IMR-90 (cell line): ENCODE results near the gene NUDT9. TPM values are rescaled to one million over a fixed set of nuclear protein-coding genes. Genes with fewer than 3 reads are reported as not detected.

ENCODE experiments used
- ATAC-seq: fragments of 200-7000 bp; cut with Tn5 transposase; 2 replicates; pipeline ENCODE4 v1.9.1; 2020; ENCODE audit warnings: low read depth, mild to moderate bottlenecking, moderate library complexity
- BruUV-seq: library from RNA; stranded (reverse); fragments of 400-500 nt; replicated peaks from 2 replicates; lab custom pipeline; 2021; lab: Mats Ljungman, UMichigan
- CTCF ChIA-PET: fragments of 300-600 bp; formaldehyde crosslinking; extraction: SDS; loops from one replicate; lab custom pipeline; 2021; ENCODE audit warnings: antibody characterized with exemption; lab: Yijun Ruan, JAX
- POLR2A ChIA-PET: fragments of 300-600 bp; sonication (Branson Sonifier 250); formaldehyde crosslinking; loops from one replicate; lab custom pipeline; 2022; ENCODE audit warnings: antibody characterized with exemption; ENCODE audit not compliant: unreplicated experiment; lab: Charles Lee
- DNase-seq: peaks from one replicate; pipeline ENCODE4 v3.0.0; 2013
- H2AFZ ChIP-seq: replicated peaks from 2 replicates; pipeline ENCODE3; 2013; ENCODE audit warnings: low read length, mild to moderate bottlenecking; ENCODE audit not compliant: poor library complexity
- H2AK5ac ChIP-seq: 2 replicates; pipeline ENCODE4 v1.6.1; 2013; ENCODE audit warnings: low read depth, low read length, inconsistent platforms
- H2AK9ac ChIP-seq: replicated peaks from 2 replicates; pipeline ENCODE3; 2013; ENCODE audit warnings: mild to moderate bottlenecking, low read depth, low read length, moderate library complexity; ENCODE audit not compliant: poor library complexity
- H2BK120ac ChIP-seq: 2 replicates; pipeline ENCODE4 v1.6.1; 2013; ENCODE audit warnings: low read depth, low read length, inconsistent platforms
- H2BK15ac ChIP-seq: 3 replicates; pipeline ENCODE4 v1.6.1; 2013; ENCODE audit warnings: low read depth, low read length, inconsistent platforms
- H2BK20ac ChIP-seq: 2 replicates; pipeline ENCODE4 v1.6.1; 2013; ENCODE audit warnings: low read depth, mild to moderate bottlenecking, inconsistent platforms, low read length, moderate library complexity
- H2BK5ac ChIP-seq: 2 replicates; pipeline ENCODE4 v1.6.1; 2013; ENCODE audit warnings: mild to moderate bottlenecking, low read depth, low read length, inconsistent platforms; ENCODE audit not compliant: poor library complexity, severe bottlenecking
- H3K14ac ChIP-seq: replicated peaks from 2 replicates; pipeline ENCODE4 v1.6.1; 2013; ENCODE audit warnings: low read depth, low read length, inconsistent platforms
- H3K18ac ChIP-seq: 2 replicates; pipeline ENCODE4 v1.6.1; 2013; ENCODE audit warnings: low read depth, low read length, control low read depth
- H3K23ac ChIP-seq: 2 replicates; pipeline ENCODE4 v1.6.1; 2013; ENCODE audit warnings: low read depth, low read length, inconsistent platforms
- H3K27ac ChIP-seq: 2 replicates; pipeline ENCODE4 v1.5.1; 2013; ENCODE audit warnings: mild to moderate bottlenecking, control low read depth, low read length; ENCODE audit not compliant: insufficient read depth
- H3K27me3 ChIP-seq: 2 replicates; pipeline ENCODE4 v1.6.1; 2013; ENCODE audit warnings: low read length; ENCODE audit not compliant: control insufficient read depth, insufficient read depth
- H3K36me3 ChIP-seq: 2 replicates; pipeline ENCODE4 v1.6.1; 2013; ENCODE audit warnings: low read length, mixed read lengths; ENCODE audit not compliant: control insufficient read depth, insufficient read depth
- H3K4ac ChIP-seq: 2 replicates; pipeline ENCODE4 v1.6.1; 2013; ENCODE audit warnings: low read depth, low read length, inconsistent platforms
- H3K4me1 ChIP-seq: 2 replicates; pipeline ENCODE4 v1.6.1; 2013; ENCODE audit warnings: low read length, mixed read lengths; ENCODE audit not compliant: control insufficient read depth, insufficient read depth
- H3K4me2 ChIP-seq: 2 replicates; pipeline ENCODE4 v1.6.1; 2013; ENCODE audit warnings: low read depth, mild to moderate bottlenecking, control low read depth, low read length, moderate library complexity
- H3K4me3 ChIP-seq: 2 replicates; pipeline ENCODE4 v1.5.1; 2013; ENCODE audit warnings: low read depth, mild to moderate bottlenecking, control low read depth, low read length, moderate library complexity; ENCODE audit not compliant: insufficient read depth
- H3K56ac ChIP-seq: 2 replicates; pipeline ENCODE4 v1.6.1; 2013; ENCODE audit warnings: low read length, inconsistent platforms; ENCODE audit not compliant: insufficient read depth; ENCODE audit errors: extremely low read depth
- H3K79me1 ChIP-seq, 2 experiments: 2 replicates each; pipeline ENCODE4 v1.6.1; 2013; ENCODE audit warnings: low read length in 2 of 2, inconsistent platforms in 1 of 2, low read depth in 1 of 2
- H3K9ac ChIP-seq: 2 replicates; pipeline ENCODE4 v1.6.1; 2013; ENCODE audit warnings: low read depth, low read length, control low read depth
- H3K9me1 ChIP-seq: 2 replicates; pipeline ENCODE4 v1.6.1; 2013; ENCODE audit warnings: low read length, inconsistent platforms; ENCODE audit not compliant: insufficient read depth
- H3K9me3 ChIP-seq: 2 replicates; pipeline ENCODE4 v1.6.1; 2013; ENCODE audit warnings: low read length; ENCODE audit not compliant: control insufficient read depth, insufficient read depth
- H4K20me1 ChIP-seq: 2 replicates; pipeline ENCODE4 v1.6.1; 2013; ENCODE audit warnings: low read length, inconsistent platforms; ENCODE audit not compliant: insufficient read depth
- H4K5ac ChIP-seq: 2 replicates; pipeline ENCODE4 v1.6.1; 2013; ENCODE audit warnings: mild to moderate bottlenecking, low read depth, low read length, control low read depth
- H4K8ac ChIP-seq, 2 experiments: 2 replicates each; pipeline ENCODE4 v1.6.1; 2013; ENCODE audit warnings: low read depth in 2 of 2, low read length in 2 of 2, control low read depth in 1 of 2, inconsistent platforms in 1 of 2
- H4K91ac ChIP-seq: 2 replicates; pipeline ENCODE4 v1.6.1; 2013; ENCODE audit warnings: low read depth, low read length, inconsistent platforms; ENCODE audit not compliant: insufficient read depth
- BHLHE40 ChIP-seq: fragments of 150-350 bp; IDR thresholded peaks from 2 replicates; pipeline ENCODE4 v1.6.1; 2016; ENCODE audit warnings: mild to moderate bottlenecking, low read depth, low read length
- FOS ChIP-seq: fragments of 150-350 bp; IDR thresholded peaks from 2 replicates; pipeline ENCODE4 v1.6.1; 2016; ENCODE audit warnings: low read depth, low read length
- POLR2A ChIP-seq: IDR thresholded peaks from 2 replicates; pipeline ENCODE4 v1.6.1; 2012; ENCODE audit warnings: mild to moderate bottlenecking, low read depth, low read length
- SMC3 ChIP-seq: fragments of 150-350 bp; IDR thresholded peaks from 2 replicates; pipeline ENCODE4 v1.6.1; 2016; ENCODE audit warnings: low read depth, mild to moderate bottlenecking, antibody characterized with exemption, low read length, moderate library complexity
- WGBS, 2 experiments: methylation state at CpG; one replicate each; pipeline versions ENCODE4 v1.1.5 to v1.1.7; 2013; ENCODE audit warnings: missing lambda C conversion rate in 2 of 2; ENCODE audit not compliant: insufficient read length in 1 of 2; ENCODE audit errors: extremely low coverage in 2 of 2; 5-methylcytosine and 5-hydroxymethylcytosine counted together
- dilution Hi-C: fragments of 300-500 bp; cut with HindIII; formaldehyde crosslinking; loops from one replicate; pipeline ENCODE4 v1.14.3; 2018; ENCODE audit warnings: low sequenced_read_pairs; ENCODE audit not compliant: unreplicated experiment
- in situ Hi-C: fragments of 300-500 bp; cut with MboI; formaldehyde crosslinking; loops from 3 replicates; pipeline ENCODE4 v1.14.3; 2019; ENCODE audit warnings: low sequenced_read_pairs, inconsistent platforms, mixed read lengths
- intact Hi-C: fragments of 100-400 bp; cut with micrococcal nuclease; formaldehyde crosslinking; loops from 2 replicates; pipeline ENCODE4 v1.10.0; 2022
- polyA plus RNA-seq, 3 experiments: library from polyadenylated mRNA; depleted of rRNA; stranded (reverse); fragments of >200 nt; gene quantifications; 2 replicates each; pipeline ENCODE4 v1.2.3, GENCODE V29; 2012; ENCODE audit warnings: low replicate concordance in 1 of 3
- total RNA-seq: library from RNA; depleted of rRNA; stranded (reverse); fragments of >200 nt; gene quantifications from 2 replicates; pipeline ENCODE4 v1.2.3, GENCODE V29; 2012
- TF ChIP-seq, protein P1 (sequence below): fragments of 150-350 bp; IDR thresholded peaks from 2 replicates; pipeline ENCODE4 v1.6.1; 2017; ENCODE audit warnings: mild to moderate bottlenecking, antibody characterized with exemption, low read length, low read depth

Gene NUDT9
- total and polyA plus RNA-seq, 2 of the 4 experiments (the other 2 are of a cell fraction), result 10.0 to 23.5 TPM

DNA sequence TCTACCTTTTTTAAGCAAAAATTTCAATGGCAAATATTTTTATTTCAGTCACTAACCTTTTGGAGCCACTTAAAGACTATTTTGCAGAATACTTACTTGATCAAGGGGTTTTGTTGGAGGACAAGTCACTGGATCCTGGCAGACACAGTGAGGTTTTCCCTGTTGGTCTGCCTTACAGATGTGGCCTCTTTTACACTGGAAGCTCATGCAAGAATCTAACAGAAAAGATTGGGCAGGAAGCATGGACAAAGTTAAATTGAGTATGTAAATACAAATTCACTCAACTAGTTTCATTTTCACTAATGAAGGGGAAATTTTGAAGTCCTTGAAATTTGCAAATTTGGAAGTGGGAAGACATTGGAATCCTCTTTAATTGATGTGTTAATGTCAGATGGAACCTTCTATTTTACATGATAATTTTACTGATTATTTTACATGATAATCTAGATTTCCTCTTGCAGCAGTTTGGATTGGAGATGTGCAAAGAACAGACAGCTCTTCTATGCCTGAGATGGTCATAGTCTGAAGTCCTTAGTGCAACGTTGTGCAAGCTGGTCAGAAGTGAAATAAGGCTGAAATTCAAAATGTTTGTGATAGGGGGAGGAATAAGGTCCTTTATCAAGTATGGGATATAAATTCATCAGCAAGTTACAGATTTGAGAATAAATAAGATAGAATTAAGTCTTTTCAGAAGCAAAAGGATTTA, 68.4 kb downstream of the NUDT9 start:
- BruUV-seq, result no TSS peak
- H2AK9ac ChIP-seq, result no peak overlapping the region
- H4K20me1 ChIP-seq, result no peaks in the 10 kb centered on the region
- TF ChIP-seq POLR2A, result no peak
- no peak for TF ChIP-seq BHLHE40
- TF ChIP-seq, protein P1, sequence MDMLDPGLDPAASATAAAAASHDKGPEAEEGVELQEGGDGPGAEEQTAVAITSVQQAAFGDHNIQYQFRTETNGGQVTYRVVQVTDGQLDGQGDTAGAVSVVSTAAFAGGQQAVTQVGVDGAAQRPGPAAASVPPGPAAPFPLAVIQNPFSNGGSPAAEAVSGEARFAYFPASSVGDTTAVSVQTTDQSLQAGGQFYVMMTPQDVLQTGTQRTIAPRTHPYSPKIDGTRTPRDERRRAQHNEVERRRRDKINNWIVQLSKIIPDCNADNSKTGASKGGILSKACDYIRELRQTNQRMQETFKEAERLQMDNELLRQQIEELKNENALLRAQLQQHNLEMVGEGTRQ, result no peak
- TF ChIP-seq SMC3, result no peak
- TF ChIP-seq FOS, result no peak
- no peak overlapping the region for H4K91ac ChIP-seq
- H2AK5ac ChIP-seq, result no peak overlapping the region
- H2AFZ ChIP-seq, result no peak overlapping the region
- H3K23ac ChIP-seq, result no peak overlapping the region
- dilution Hi-C loops, result no loop called here
- H2BK20ac ChIP-seq, result no peak overlapping the region
- H3K9me3 ChIP-seq, result no peaks in the 10 kb centered on the region
- no peak overlapping the region for H3K4ac ChIP-seq
- no peak overlapping the region for H3K56ac ChIP-seq
- no peaks in the 10 kb centered on the region for H3K4me1 ChIP-seq
- H3K18ac ChIP-seq, result no peak overlapping the region
- no peak overlapping the region for H2BK120ac ChIP-seq
- POLR2A ChIA-PET, result no interaction called here
- no peaks in the 10 kb centered on the region for H3K36me3 ChIP-seq
- DNase-seq (no peak), ATAC-seq (no peak)
- H2BK15ac ChIP-seq, result no peak overlapping the region
- H3K4me2 ChIP-seq, result no peak overlapping the region
- no CpG with 5 or more reads among the region's 1 CpG for WGBS, 2 experiments
- no peak overlapping the region for H4K8ac ChIP-seq
- no peak overlapping the region for H3K14ac ChIP-seq
- intact Hi-C loops, result no loop called here
- H4K5ac ChIP-seq, result no peak overlapping the region
- H3K79me1 ChIP-seq, result no peaks in the 10 kb centered on the region
- in situ Hi-C loops, result no loop called here
- no peak overlapping the region for H3K4me3 ChIP-seq
- no peak overlapping the region for H2BK5ac ChIP-seq
- no peak overlapping the region for H3K27ac ChIP-seq
- no peak overlapping the region for H3K9ac ChIP-seq
- no peaks in the 10 kb centered on the region for H3K9me1 ChIP-seq
- H3K27me3 ChIP-seq, result no peaks in the 10 kb centered on the region
- CTCF ChIA-PET, result interaction anchor here (0.7 kb wide), 1 partner anchor 15 kb away, joined by 3 read pairs; no protein-coding TSS in a partner anchor
